D721Med (cell line): ENCODE data around the gene SLC8B1.

Source experiments
- DNase-seq: peaks from one replicate; pipeline ENCODE4 v3.0.0; 2011; ENCODE audit warnings: low spot score; ENCODE audit not compliant: insufficient read length
- FAIRE-seq: peaks from 2 replicates; lab custom pipeline; 2011; peaks lifted over from hg19 to GRCh38; lab: Jason Lieb, UNC
- CTCF ChIP-seq: IDR thresholded peaks from 2 replicates; pipeline ENCODE4 v1.5.1; 2012; ENCODE audit warnings: mild to moderate bottlenecking, control low read depth; ENCODE audit not compliant: insufficient read depth; ENCODE audit errors: missing control alignments

Gene SLC8B1

GRCh38 chr12:113334786-113335539 lies at the start of gene SLC8B1:
TSS of gene SLC8B1 (minus strand) at chr12:113335109. CDS start at chr12:113332878, 2,231 bp downstream.
- FAIRE-seq (no peak), DNase-seq (peak; percentile 93)
- no peak for TF ChIP-seq CTCF

GRCh38 chr12:113382206-113382605 lies 47.3 kb upstream of the SLC8B1 start:
- no peak for TF ChIP-seq CTCF
- FAIRE-seq = no peak
- no peak for DNase-seq

- no peak for DNase-seq
- no peak for TF ChIP-seq CTCF
Observed at GRCh38 chr12:113381220-113381619, 46.3 kb upstream of the SLC8B1 start.

DNA sequence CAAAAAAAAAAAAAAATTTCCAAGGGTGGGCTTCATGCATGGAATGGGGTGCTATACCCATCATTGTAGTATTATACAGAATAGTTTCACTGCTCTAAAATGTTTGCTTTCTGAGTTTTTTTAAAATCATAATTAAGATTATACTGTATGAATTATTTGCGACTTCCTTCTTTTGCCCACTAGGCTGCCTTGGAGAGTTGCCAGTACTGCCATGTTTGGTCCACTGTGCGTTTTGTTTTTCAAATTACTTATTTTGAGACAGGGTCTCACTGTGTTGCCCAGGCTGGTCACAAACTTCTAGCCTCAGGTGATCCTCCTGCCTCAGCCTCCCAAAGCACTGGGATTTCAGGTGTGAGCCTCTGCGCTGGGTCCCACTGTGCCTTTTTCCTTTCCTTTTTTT lies 43.4 kb upstream of the SLC8B1 start:
- no peak for FAIRE-seq

More at GRCh38 chr12:113381220-113381619, 46.3 kb upstream of the SLC8B1 start:
- FAIRE-seq = no peak

GRCh38 chr12:113374823-113375428 lies 40.0 kb upstream of the SLC8B1 start:
- no peak for FAIRE-seq
- TF ChIP-seq CTCF = no peak
- DNase-seq = no peak

More for the DNA sequence above, 43.4 kb upstream of the SLC8B1 start:
- TF ChIP-seq CTCF = no peak
- no peak for DNase-seq

DNA sequence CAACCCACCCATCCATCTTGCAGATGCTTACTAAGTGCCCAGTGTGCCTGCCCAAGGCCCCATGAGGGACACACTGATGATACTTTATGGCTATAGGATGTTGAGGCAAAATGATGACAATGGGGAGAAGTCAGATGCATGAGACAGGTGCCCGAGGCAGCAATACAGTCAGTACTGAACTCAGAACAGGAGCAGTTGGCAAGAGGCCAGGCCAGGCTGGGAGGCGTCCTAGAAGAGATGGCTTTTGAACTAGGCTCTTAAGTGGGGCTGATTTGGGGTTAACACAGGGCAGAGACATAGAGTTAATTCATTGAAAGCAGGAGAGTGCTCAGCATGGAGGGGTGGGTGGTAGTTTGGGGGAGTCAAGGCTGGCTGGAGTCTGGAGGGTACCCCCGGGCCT lies 39.1 kb upstream of the SLC8B1 start:
- DNase-seq = no peak
- TF ChIP-seq CTCF = no peak

DNA sequence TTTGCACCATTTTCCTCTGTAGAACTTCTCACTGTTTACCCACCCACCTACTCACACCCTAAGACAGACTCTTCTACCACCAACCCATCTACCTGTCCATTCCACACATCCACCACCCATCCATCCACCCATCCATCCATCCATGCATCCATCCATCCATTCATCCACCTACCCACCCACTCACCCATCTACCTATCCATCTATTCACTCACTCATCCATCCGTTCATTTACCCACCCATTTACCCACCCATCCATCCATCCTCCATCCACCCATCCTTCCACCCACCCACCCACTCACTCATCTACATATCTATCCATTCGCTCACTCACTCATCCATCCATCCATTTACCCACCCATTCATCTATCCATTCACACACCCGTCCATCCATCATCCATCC lies 38.5 kb upstream of the SLC8B1 start:
- FAIRE-seq (no peak), DNase-seq (no peak)
- no peak for TF ChIP-seq CTCF

More for the DNA sequence above, 39.1 kb upstream of the SLC8B1 start:
- FAIRE-seq = no peak
